HUES48 (cell line): Measurements from ENCODE around the gene AGBL1.

ENCODE experiments used
- H3K27ac ChIP-seq: one replicate; pipeline ENCODE4 v1.7.0; 2013; ENCODE audit warnings: low read depth, low read length, inconsistent platforms
- H3K27me3 ChIP-seq: 2 replicates; pipeline ENCODE4 v1.6.1; 2013; ENCODE audit warnings: mild to moderate bottlenecking, low read length; ENCODE audit not compliant: control insufficient read depth, insufficient read depth
- H3K36me3 ChIP-seq: 2 replicates; pipeline ENCODE4 v1.6.1; 2013; ENCODE audit warnings: low read length; ENCODE audit not compliant: control insufficient read depth, insufficient read depth
- H3K4me1 ChIP-seq: 2 replicates; pipeline ENCODE4 v1.6.1; 2013; ENCODE audit warnings: mild to moderate bottlenecking, low read length; ENCODE audit not compliant: control insufficient read depth, insufficient read depth
- H3K4me3 ChIP-seq: 2 replicates; pipeline ENCODE4 v1.5.1; 2013; ENCODE audit warnings: mild to moderate bottlenecking, low read depth, low read length
- H3K9ac ChIP-seq: 2 replicates; pipeline ENCODE4 v1.6.1; 2013; ENCODE audit warnings: mild to moderate bottlenecking, low read depth, low read length, moderate library complexity
- H3K9me3 ChIP-seq: 2 replicates; pipeline ENCODE4 v1.6.1; 2013; ENCODE audit warnings: low read length; ENCODE audit not compliant: control insufficient read depth, insufficient read depth

Gene AGBL1

GRCh38 chr15:86079508-86080266, at the start of gene AGBL1:
Gene AGBL1, plus strand, starts transcription at chr15:86079871.
- H3K9me3 ChIP-seq, result no peaks in the 10 kb centered on the region
- H3K27me3 ChIP-seq, result no peaks in the 10 kb centered on the region; the same call in 1 of the 2 replicates
- H3K9ac ChIP-seq, result no peak within 1 kb of the TSS
- H3K36me3 ChIP-seq, result no peaks in the 10 kb centered on the region
- peaks cover 23% of the 10 kb centered on the region; the same call in 1 of the 2 replicates for H3K4me1 ChIP-seq
- no peak within 1 kb of the TSS for H3K27ac ChIP-seq
- no peak within 1 kb of the TSS for H3K4me3 ChIP-seq

DNA sequence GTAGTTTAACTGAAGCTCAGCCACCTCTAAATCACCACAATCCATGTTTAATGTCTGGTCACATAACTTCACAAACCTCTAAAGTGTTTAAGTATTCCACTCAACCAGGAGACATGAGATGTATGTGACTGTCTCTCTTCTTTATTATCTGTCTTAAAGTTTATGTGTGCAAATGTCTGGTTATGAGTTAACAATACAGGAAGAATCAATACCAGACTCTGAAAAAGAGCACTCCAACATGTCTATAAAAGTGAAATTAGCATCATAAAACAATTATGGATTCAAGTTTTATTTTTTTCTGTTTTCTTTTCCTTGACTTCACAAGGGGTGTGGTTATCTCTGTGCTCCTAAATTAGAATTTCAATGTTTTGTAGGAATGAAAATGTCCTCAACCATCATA, 44.8 kb upstream of the AGBL1 start:
- H3K27ac ChIP-seq, result no peak overlapping the region
- no peak overlapping the region for H3K9ac ChIP-seq
- no peaks in the 10 kb centered on the region for H3K9me3 ChIP-seq
- H3K27me3 ChIP-seq, result no peaks in the 10 kb centered on the region
- no peaks in the 10 kb centered on the region for H3K36me3 ChIP-seq
- no peak overlapping the region for H3K4me3 ChIP-seq
- no peaks in the 10 kb centered on the region for H3K4me1 ChIP-seq

DNA sequence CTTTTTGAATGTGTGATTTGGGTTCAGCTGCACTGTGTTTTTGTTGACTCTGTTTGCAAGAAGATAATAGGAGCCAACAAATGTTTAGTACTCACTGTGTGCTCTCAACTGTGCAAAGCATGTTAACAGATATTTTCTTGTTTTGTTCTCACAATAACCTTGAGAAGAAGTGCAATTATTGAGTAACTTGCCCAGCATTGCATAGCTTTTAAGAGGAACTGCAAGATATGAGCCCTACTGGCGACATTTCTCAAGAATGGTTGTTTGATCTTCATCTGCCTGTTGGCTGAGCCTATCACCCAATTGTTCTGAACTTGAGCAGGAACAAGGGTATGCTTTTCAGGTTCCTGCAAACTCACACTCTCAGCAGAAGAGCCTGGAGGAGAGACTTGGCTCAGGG, 43.4 kb upstream of the AGBL1 start:
- Histone ChIP-seq H3K9ac (no peak overlapping the region), H3K27me3 (no peaks in the 10 kb centered on the region), H3K4me1 (peaks cover 7% of the 10 kb centered on the region), H3K36me3 (no peaks in the 10 kb centered on the region), H3K9me3 (no peaks in the 10 kb centered on the region), H3K4me3 (no peak overlapping the region), H3K27ac (no peak overlapping the region)

DNA sequence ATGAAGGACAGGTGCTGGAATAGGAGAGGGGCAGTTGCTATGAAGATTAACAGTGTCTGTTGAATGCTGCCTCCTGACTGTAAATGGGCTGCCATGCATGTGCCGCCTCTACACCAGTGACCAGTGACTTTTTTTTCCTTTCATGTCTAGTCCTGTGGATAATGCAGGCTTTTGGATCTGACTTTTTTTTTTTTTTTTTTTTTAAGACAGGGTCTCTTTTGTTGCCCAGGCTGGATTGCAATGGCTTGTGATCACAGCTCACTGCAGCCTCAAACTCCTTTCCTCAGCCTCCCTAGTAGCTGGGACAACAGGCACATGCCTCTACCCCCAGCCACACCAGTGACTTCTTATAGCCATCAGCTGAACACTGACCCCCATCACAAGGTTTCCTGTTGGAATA, 41.2 kb upstream of the AGBL1 start:
- no peak overlapping the region for H3K9ac ChIP-seq
- no peak overlapping the region for H3K27ac ChIP-seq
- H3K9me3 ChIP-seq, result no peaks in the 10 kb centered on the region
- no peaks in the 10 kb centered on the region for H3K27me3 ChIP-seq
- no peaks in the 10 kb centered on the region for H3K36me3 ChIP-seq
- no peak overlapping the region for H3K4me3 ChIP-seq
- peaks cover 12% of the 10 kb centered on the region for H3K4me1 ChIP-seq

DNA sequence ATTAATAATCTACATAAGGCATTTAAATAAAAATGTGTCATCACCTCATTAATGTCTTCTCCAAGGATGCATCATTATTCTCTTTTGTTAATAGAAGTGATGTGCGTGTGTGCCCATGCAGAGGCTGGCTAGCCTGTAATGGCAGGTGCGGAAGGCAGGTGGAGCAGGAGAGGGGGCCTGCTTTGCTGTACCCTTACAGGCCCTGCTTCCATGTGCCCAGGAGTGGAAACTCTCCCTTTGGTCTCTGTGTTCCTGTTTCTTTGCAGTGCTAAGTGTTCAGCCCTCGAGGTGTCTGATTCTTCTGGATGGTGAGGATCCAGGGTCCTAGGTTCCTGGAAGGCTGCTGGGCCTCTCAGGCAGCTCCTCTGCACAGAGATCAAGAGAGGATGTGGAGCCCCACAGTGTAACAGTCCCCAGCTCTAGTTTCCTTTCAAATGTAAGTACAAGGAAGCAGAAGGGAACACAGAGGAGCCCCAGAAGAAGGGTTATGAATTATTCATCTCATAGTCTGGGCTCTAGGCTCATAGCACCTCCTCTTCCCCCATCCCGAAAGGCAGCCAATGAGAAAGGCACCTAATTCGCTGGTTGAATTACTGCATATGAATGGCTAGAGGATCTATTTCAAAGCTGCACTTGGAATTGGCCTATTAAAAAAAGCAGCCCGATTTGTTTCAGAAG, 39.2 kb upstream of the AGBL1 start:
- H3K4me3 ChIP-seq, result no peak overlapping the region
- no peaks in the 10 kb centered on the region for H3K36me3 ChIP-seq
- H3K4me1 ChIP-seq, result peaks cover 12% of the 10 kb centered on the region
- H3K27me3 ChIP-seq, result no peaks in the 10 kb centered on the region
- no peak overlapping the region; the same call in 1 of the 2 replicates for H3K9ac ChIP-seq
- no peak overlapping the region for H3K27ac ChIP-seq
- no peaks in the 10 kb centered on the region for H3K9me3 ChIP-seq

- H3K9me3 ChIP-seq, result no peaks in the 10 kb centered on the region
- no peak overlapping the region for H3K9ac ChIP-seq
- H3K4me3 ChIP-seq, result no peak overlapping the region
- H3K27ac ChIP-seq, result no peak overlapping the region
- H3K4me1 ChIP-seq, result peaks cover 12% of the 10 kb centered on the region
- H3K27me3 ChIP-seq, result no peaks in the 10 kb centered on the region
- H3K36me3 ChIP-seq, result no peaks in the 10 kb centered on the region
These were observed 38.3 kb upstream of the AGBL1 start for GRCh38 chr15:86041399-86041798.

- H3K9me3 ChIP-seq, result no peaks in the 10 kb centered on the region
- no peak overlapping the region for H3K27ac ChIP-seq
- no peaks in the 10 kb centered on the region for H3K27me3 ChIP-seq
- H3K4me3 ChIP-seq, result no peak overlapping the region
- peaks cover 12% of the 10 kb centered on the region for H3K4me1 ChIP-seq
- H3K9ac ChIP-seq, result no peak overlapping the region
- H3K36me3 ChIP-seq, result no peaks in the 10 kb centered on the region
These were observed 37.4 kb upstream of the AGBL1 start for GRCh38 chr15:86042226-86042625.

DNA sequence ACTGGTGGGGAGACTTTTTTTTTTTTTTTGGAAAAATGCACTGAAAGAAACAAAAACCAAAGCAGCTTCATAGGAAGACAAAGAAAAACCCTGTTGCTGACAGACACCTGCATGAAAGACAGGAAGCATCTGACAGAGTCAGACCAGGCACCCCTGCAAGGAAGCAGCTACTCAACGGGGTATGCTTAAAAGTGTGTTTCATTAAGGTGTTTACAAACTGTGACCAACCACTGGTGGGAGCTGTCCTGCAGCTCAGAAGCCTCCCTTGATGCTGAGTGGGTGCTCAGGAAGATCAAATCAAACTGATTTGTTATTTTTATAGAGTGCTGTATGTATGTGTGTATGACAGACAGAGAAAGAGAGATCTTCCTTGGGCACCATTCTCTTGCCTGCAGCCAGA, 34.7 kb upstream of the AGBL1 start:
- H3K27me3 ChIP-seq, result no peaks in the 10 kb centered on the region
- no peak overlapping the region for H3K9ac ChIP-seq
- H3K4me3 ChIP-seq, result no peak overlapping the region
- no peak overlapping the region for H3K27ac ChIP-seq
- H3K4me1 ChIP-seq, result peaks cover 12% of the 10 kb centered on the region
- no peaks in the 10 kb centered on the region for H3K9me3 ChIP-seq
- H3K36me3 ChIP-seq, result no peaks in the 10 kb centered on the region

DNA sequence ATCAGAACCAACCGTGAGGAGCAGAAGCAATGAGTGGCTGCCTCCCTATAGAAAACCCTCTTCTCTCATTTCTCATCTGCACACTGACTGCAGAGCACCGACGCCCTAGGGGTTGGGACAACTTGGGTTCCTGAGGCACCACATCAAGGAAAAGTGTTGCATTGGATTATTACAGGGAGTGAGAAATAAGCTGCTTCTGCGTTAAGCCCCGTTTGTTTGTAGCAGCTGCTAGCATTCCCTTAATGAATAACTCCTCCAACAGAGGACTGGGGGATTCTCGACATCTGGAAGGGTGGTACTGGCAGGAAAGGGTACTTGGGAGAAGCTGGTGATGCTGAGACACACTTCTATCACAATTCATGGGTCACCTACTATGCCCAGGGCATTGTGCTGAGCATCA, 25.3 kb upstream of the AGBL1 start:
- Histone ChIP-seq H3K9me3 (no peaks in the 10 kb centered on the region), H3K27me3 (no peaks in the 10 kb centered on the region), H3K36me3 (no peaks in the 10 kb centered on the region), H3K27ac (no peak overlapping the region), H3K4me3 (no peak overlapping the region), H3K4me1 (no peaks in the 10 kb centered on the region), H3K9ac (no peak overlapping the region)

DNA sequence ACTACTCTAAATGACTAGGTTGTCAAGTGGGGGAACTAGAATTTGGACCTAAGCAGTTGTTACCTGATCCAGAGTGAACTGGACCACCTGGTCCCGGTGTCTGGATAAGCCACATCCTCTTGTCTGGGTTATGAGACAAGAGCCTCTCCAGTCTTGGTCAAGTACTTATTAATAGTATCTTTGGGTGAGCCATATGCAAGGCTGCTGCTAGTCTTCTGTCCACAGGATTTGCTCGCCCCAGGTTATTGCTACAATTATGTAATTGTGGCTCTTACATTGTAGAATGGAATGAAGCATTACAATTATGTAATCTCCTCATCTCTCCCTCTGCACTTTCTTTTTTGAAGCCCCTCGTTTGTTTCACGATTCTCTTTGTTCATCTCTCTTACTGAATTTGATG, 24.0 kb upstream of the AGBL1 start:
- no peaks in the 10 kb centered on the region for H3K9me3 ChIP-seq
- no peak overlapping the region for H3K4me3 ChIP-seq
- no peak overlapping the region for H3K9ac ChIP-seq
- no peaks in the 10 kb centered on the region for H3K4me1 ChIP-seq
- H3K36me3 ChIP-seq, result no peaks in the 10 kb centered on the region
- H3K27ac ChIP-seq, result no peak overlapping the region
- no peaks in the 10 kb centered on the region for H3K27me3 ChIP-seq

- Histone ChIP-seq H3K4me3 (no peak overlapping the region), H3K36me3 (no peaks in the 10 kb centered on the region), H3K27ac (no peak overlapping the region), H3K27me3 (no peaks in the 10 kb centered on the region), H3K9me3 (no peaks in the 10 kb centered on the region), H3K4me1 (no peaks in the 10 kb centered on the region), H3K9ac (no peak overlapping the region)
These were observed 19.8 kb upstream of the AGBL1 start for GRCh38 chr15:86059851-86060250.
